Gastrocnemius medialis (tissue), 4 donors: ENCODE measurements around the gene LAMTOR3.

ENCODE experiments used
- CTCF ChIP-seq, 5 experiments: fragments of 450-650 bp in 3 of 5; fragments of 200-600 bp in 2 of 5; sonication (generic) in 2 of 5; IDR thresholded peaks in 4 of 5; conservative IDR thresholded peaks in 1 of 5; 1 replicate in 4 of 5; 2 replicates in 1 of 5; pipeline ENCODE4 v1.5.1; 2016 to 2019; ENCODE audit warnings: antibody characterized with exemption in 5 of 5, mild to moderate bottlenecking in 3 of 5, moderate library complexity in 3 of 5
- POLR2A ChIP-seq, 2 donors: fragments of 450-650 bp; IDR thresholded peaks; one replicate each; pipeline ENCODE4 v1.6.1; 2017; ENCODE audit warnings: antibody characterized with exemption in 2 of 2, mild to moderate bottlenecking in 2 of 2, moderate library complexity in 2 of 2

GRCh38 chr4:99938243-99938753 is 44.1 kb upstream of the LAMTOR3 start:
- no peak for TF ChIP-seq CTCF (IDR thresholded peaks at IDR 0.05 in 4 of 5, conservative IDR thresholded peaks at IDR 0.05 in 1 of 5)
- TF ChIP-seq POLR2A (IDR thresholded peaks at IDR 0.05), result no peak
